ENCODE results near the gene VEPH1. TPM values are rescaled to one million over a fixed set of nuclear protein-coding genes. Genes with fewer than 3 reads are reported as not detected.

Gene VEPH1
- polyA plus RNA-seq, 1 donor (not counting 4 experiments of a cell fraction or from before 2014, with no cell fraction given) = 0.21 TPM

- FAIRE-seq = no peak
- H3K4me2 ChIP-seq (ENCODE audit: control insufficient read depth, extremely low read depth, insufficient read depth, low read depth, low read length) = no peak overlapping the region
- no peaks in the 10 kb centered on the region for H3K9me3 ChIP-seq (ENCODE audit: control insufficient read depth, low read depth, low read length)
- H3K36me3 ChIP-seq (ENCODE audit: control insufficient read depth in 2 of 2, extremely low read depth in 1 of 2, insufficient read depth in 2 of 2, low read length in 2 of 2) = no peaks in the 10 kb centered on the region
- no peaks in the 10 kb centered on the region for H4K20me1 ChIP-seq (ENCODE audit: control insufficient read depth, extremely low read depth, insufficient read depth, low read length)
- TF ChIP-seq CTCF (optimal IDR thresholded peaks at IDR 0.05 in 1 of 3, IDR thresholded peaks at IDR 0.05 in 1 of 3, conservative IDR thresholded peaks at IDR 0.05 in 1 of 3; ENCODE audit: extremely low read depth in 1 of 3, insufficient read depth in 2 of 3, low read length in 3 of 3) (no peak), EZH2 (IDR thresholded peaks at IDR 0.05; ENCODE audit: low read length) (no peak)
- no peak overlapping the region for H3K4me3 ChIP-seq (ENCODE audit: control insufficient read depth in 2 of 3, extremely low read depth in 1 of 3, insufficient read depth in 2 of 3, low read depth in 1 of 3, low read length in 3 of 3)
- H3K9me1 ChIP-seq (ENCODE audit: control insufficient read depth, extremely low read depth, insufficient read depth, low read length) = no peaks in the 10 kb centered on the region
- H3K4me1 ChIP-seq (ENCODE audit: control insufficient read depth, extremely low read depth, insufficient read depth, low read length) = peaks cover 9% of the 10 kb centered on the region
- DNase-seq (ENCODE audit: low read depth, low spot score) = no peak
- no peak overlapping the region for H3K9ac ChIP-seq (ENCODE audit: control insufficient read depth, extremely low read depth, insufficient read depth, low read length)
- no peak overlapping the region for H3K27ac ChIP-seq (ENCODE audit: control insufficient read depth, insufficient read depth, low read length)
- no peak overlapping the region for H2AFZ ChIP-seq (ENCODE audit: control insufficient read depth, low read length)
- H3K27me3 ChIP-seq (ENCODE audit: control insufficient read depth, extremely low read depth, insufficient read depth, low read length) = no peaks in the 10 kb centered on the region
- dilution Hi-C loops (cut with MboI; ENCODE audit: extremely low pct_ligation_motif_present, low sequenced_read_pairs) = no loop called here
- H3K79me2 ChIP-seq (ENCODE audit: control insufficient read depth, insufficient read depth, low read length) = no peaks in the 10 kb centered on the region
Observed at GRCh38 chr3:157275832-157276231, 227.4 kb downstream of the VEPH1 start.

- H3K9me1 ChIP-seq (ENCODE audit: control insufficient read depth, extremely low read depth, insufficient read depth, low read length) = no peaks in the 10 kb centered on the region
- H3K9me3 ChIP-seq (ENCODE audit: control insufficient read depth, low read depth, low read length) = no peaks in the 10 kb centered on the region
- no peaks in the 10 kb centered on the region for H3K27me3 ChIP-seq (ENCODE audit: control insufficient read depth, extremely low read depth, insufficient read depth, low read length)
- peak overlapping the region; percentile 51 for H3K4me2 ChIP-seq (ENCODE audit: control insufficient read depth, extremely low read depth, insufficient read depth, low read depth, low read length)
- H3K4me1 ChIP-seq (ENCODE audit: control insufficient read depth, extremely low read depth, insufficient read depth, low read length) = peaks cover 9% of the 10 kb centered on the region
- H3K36me3 ChIP-seq (ENCODE audit: control insufficient read depth in 2 of 2, extremely low read depth in 1 of 2, insufficient read depth in 2 of 2, low read length in 2 of 2) = no peaks in the 10 kb centered on the region
- TF ChIP-seq CTCF (optimal IDR thresholded peaks at IDR 0.05 in 1 of 3, IDR thresholded peaks at IDR 0.05 in 1 of 3, conservative IDR thresholded peaks at IDR 0.05 in 1 of 3; ENCODE audit: extremely low read depth in 1 of 3, insufficient read depth in 2 of 3, low read length in 3 of 3) (no peak), EZH2 (IDR thresholded peaks at IDR 0.05; ENCODE audit: low read length) (no peak)
- H4K20me1 ChIP-seq (ENCODE audit: control insufficient read depth, extremely low read depth, insufficient read depth, low read length) = no peaks in the 10 kb centered on the region
- H2AFZ ChIP-seq (ENCODE audit: control insufficient read depth, low read length) = no peak overlapping the region
- DNase-seq (ENCODE audit: low read depth, low spot score) (peak; percentile 21), FAIRE-seq (peak; percentile 72)
- H3K9ac ChIP-seq (ENCODE audit: control insufficient read depth, extremely low read depth, insufficient read depth, low read length) = no peak overlapping the region
- H3K4me3 ChIP-seq (ENCODE audit: control insufficient read depth in 2 of 3, extremely low read depth in 1 of 3, insufficient read depth in 2 of 3, low read depth in 1 of 3, low read length in 3 of 3) = no peak overlapping the region
- dilution Hi-C loops (cut with MboI; ENCODE audit: extremely low pct_ligation_motif_present, low sequenced_read_pairs) = no loop called here
- H3K79me2 ChIP-seq (ENCODE audit: control insufficient read depth, insufficient read depth, low read length) = no peaks in the 10 kb centered on the region
- H3K27ac ChIP-seq (ENCODE audit: control insufficient read depth, insufficient read depth, low read length) = no peak overlapping the region
Observed at GRCh38 chr3:157274644-157275137, 228.5 kb downstream of the VEPH1 start.
